GM12878 (cell line): ENCODE measurements around the gene SHROOM3. TPM values are rescaled to one million over a fixed set of nuclear protein-coding genes. Genes with fewer than 3 reads are reported as not detected.

Experiments used
- ATAC-seq: fragments of 200-7000 bp; cut with Tn5 transposase; 3 replicates; pipeline ENCODE4 v1.9.1; 2020; ENCODE audit warnings: mild to moderate bottlenecking, moderate library complexity
- BruUV-seq: library from RNA; stranded (reverse); fragments of 400-500 nt; replicated peaks from 2 replicates; lab custom pipeline; 2021; lab: Mats Ljungman, UMichigan
- CTCF ChIA-PET: fragments of 300-600 bp; sonication (Branson Sonifier 250); formaldehyde crosslinking; extraction: SDS; loops from one replicate; lab custom pipeline; 2021; ENCODE audit warnings: inconsistent platforms; lab: Yijun Ruan, JAX
- POLR2A ChIA-PET: fragments of 350-600 bp; formaldehyde crosslinking; extraction: SDS; loops from one replicate; lab custom pipeline; 2021; ENCODE audit warnings: inconsistent platforms; lab: Charles Lee
- RAD21 ChIA-PET: fragments of 300-600 bp; sonication (Branson Sonifier 250); formaldehyde crosslinking; loops from one replicate; lab custom pipeline; 2023; ENCODE audit warnings: antibody characterized with exemption; ENCODE audit not compliant: unreplicated experiment; lab: Charles Lee
- SMC1A ChIA-PET: fragments of 300-600 bp; sonication (Branson Sonifier 250); formaldehyde crosslinking; loops from one replicate; lab custom pipeline; 2023; ENCODE audit not compliant: unreplicated experiment, uncharacterized antibody; lab: Charles Lee
- DNase-seq: peaks from one replicate; pipeline ENCODE4 v3.0.0-alpha.2; 2011; ENCODE audit warnings: low read depth, low spot score
- FAIRE-seq: peaks from 3 replicates; lab custom pipeline; 2011; peaks lifted over from hg19 to GRCh38; lab: Jason Lieb, UNC
- H2AFZ ChIP-seq: 2 replicates; pipeline ENCODE4 v1.6.0; 2011; ENCODE audit warnings: low read depth, low read length, control low read depth; ENCODE audit not compliant: control insufficient read depth
- H3K27ac ChIP-seq: 2 replicates; pipeline ENCODE4 v1.5.1; 2011; ENCODE audit warnings: control low read depth; ENCODE audit not compliant: control insufficient read depth, insufficient read depth
- H3K27me3 ChIP-seq, 2 experiments: replicated peaks in 1 of 2; 2 replicates each; pipeline versions ENCODE4 v1.6.0 to v1.6.1; 2011; ENCODE audit warnings: low read length in 1 of 2; ENCODE audit not compliant: control insufficient read depth in 2 of 2, insufficient read depth in 2 of 2
- H3K36me3 ChIP-seq, 2 experiments: 2 replicates each; pipeline ENCODE4 v1.5.1; 2011; ENCODE audit warnings: low read length in 1 of 2; ENCODE audit not compliant: control insufficient read depth in 2 of 2, insufficient read depth in 2 of 2
- H3K4me1 ChIP-seq: 2 replicates; pipeline ENCODE4 v1.6.1; 2011; ENCODE audit warnings: mild to moderate bottlenecking, low read length, moderate library complexity, mixed read lengths; ENCODE audit not compliant: control insufficient read depth, insufficient read depth
- H3K4me2 ChIP-seq: 2 replicates; pipeline ENCODE4 v1.6.0; 2011; ENCODE audit warnings: control low read depth; ENCODE audit not compliant: control insufficient read depth, insufficient read depth
- H3K4me3 ChIP-seq: fragments of 200-600 bp; sonication (generic); 2 replicates; pipeline ENCODE4 v1.5.1; 2016
- H3K79me2 ChIP-seq: 2 replicates; pipeline ENCODE4 v1.6.0; 2011; ENCODE audit warnings: low read length; ENCODE audit not compliant: control insufficient read depth, insufficient read depth
- H3K9ac ChIP-seq: 2 replicates; pipeline ENCODE4 v1.8.0; 2011; ENCODE audit warnings: low read length, control low read depth, mixed read lengths; ENCODE audit not compliant: control insufficient read depth, insufficient read depth
- H3K9me3 ChIP-seq: replicated peaks from 3 replicates; pipeline ENCODE4 v1.5.1; 2011; ENCODE audit warnings: mild to moderate bottlenecking, low read length; ENCODE audit not compliant: control insufficient read depth, insufficient read depth
- H4K20me1 ChIP-seq: 2 replicates; pipeline ENCODE4 v1.6.0; 2011; ENCODE audit not compliant: control insufficient read depth, insufficient read depth
- CEBPB ChIP-seq, 2 experiments: fragments of 150-350 bp in 1 of 2; IDR thresholded peaks; 2 replicates each; pipeline ENCODE4 v1.6.1; 2012 to 2014; ENCODE audit warnings: low read depth in 2 of 2, low read length in 2 of 2, borderline replicate concordance in 1 of 2, inconsistent platforms in 1 of 2
- CUX1 ChIP-seq: IDR thresholded peaks from 2 replicates; pipeline ENCODE4 v1.6.1; 2012; ENCODE audit warnings: improper control_type of control experiment, low read depth, low read length; ENCODE audit not compliant: insufficient replicate concordance
- ZSCAN29 ChIP-seq: fragments of 450-650 bp; IDR thresholded peaks from 2 replicates; pipeline ENCODE4 v1.6.1; 2017; ENCODE audit warnings: mild to moderate bottlenecking, moderate library complexity
- WGBS: methylation state at CpG from one replicate; pipeline ENCODE4 v1.1.6; 2016; ENCODE audit warnings: low lambda C conversion rate; ENCODE audit not compliant: insufficient replicate concordance, insufficient coverage; ENCODE audit errors: missing lambda C conversion rate; 5-methylcytosine and 5-hydroxymethylcytosine counted together
- in situ Hi-C: fragments of 300-500 bp; cut with MboI; formaldehyde crosslinking; loops from 9 replicates; pipeline ENCODE4 v1.14.3; 2018; ENCODE audit warnings: mixed read lengths
- intact Hi-C: fragments of 100-400 bp; cut with micrococcal nuclease; formaldehyde crosslinking; loops from one replicate; pipeline ENCODE4 v1.14.2; 2022; ENCODE audit not compliant: unreplicated experiment
- polyA plus RNA-seq, 11 experiments: library from polyadenylated mRNA; depleted of rRNA in 4 of 11; unstranded in 6 of 11; stranded (reverse) in 5 of 11; fragments of >200 nt; fragmentation: Nextera tagmentation in 4 of 11; fragmentation: Illumina TruSeq in 1 of 11; extraction: Ambion mirVana in 4 of 11; extraction: Trizol in 1 of 11; gene quantifications; 1 replicate in 1 of 11; 2 replicates in 10 of 11; pipeline versions ENCODE4 v1.2.1 to v1.2.3, GENCODE V29; 2011 to 2016; ENCODE audit warnings: inconsistent platforms in 2 of 11, missing spikeins in 2 of 11, low read depth in 1 of 11
- total RNA-seq, 4 experiments: library from RNA; depleted of rRNA in 3 of 4; stranded (reverse); fragments of >200 nt in 3 of 4; fragmentation: Illumina TruSeq in 1 of 4; extraction: Trizol in 1 of 4; gene quantifications; 2 replicates each; pipeline versions ENCODE4 v1.2.1 to v1.2.3, GENCODE V29; 2013 to 2021

The SHROOM3 gene
- total and polyA plus RNA-seq, 10 of the 15 experiments (the other 5 are each of a cell fraction or from before 2014, with no cell fraction given): under 0.01 to 0.29 (median 0.08) TPM; not detected in 1

DNA sequence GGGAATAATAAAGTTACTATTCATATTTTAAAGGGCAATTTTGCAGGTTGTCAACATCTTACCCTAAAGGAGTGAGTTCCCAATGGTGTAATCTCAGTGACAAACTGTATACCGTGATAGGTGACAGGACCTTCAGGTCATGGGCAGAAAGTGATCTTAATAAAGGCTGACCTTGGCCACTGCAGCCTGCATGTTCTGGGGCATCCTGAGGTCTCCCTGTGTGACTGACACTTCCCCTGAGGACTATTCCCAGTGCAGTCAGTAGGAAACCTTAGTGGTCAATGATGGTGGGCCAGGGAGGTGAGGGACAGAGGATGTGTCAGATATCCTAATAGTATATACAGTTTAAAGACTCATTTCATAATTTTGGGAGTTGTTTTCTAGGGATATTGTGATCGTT lies 137.2 kb downstream of the SHROOM3 start:
- no peak overlapping the region for H3K27ac ChIP-seq
- no peaks in the 10 kb centered on the region for H3K9me3 ChIP-seq
- no peaks in the 10 kb centered on the region for H3K4me1 ChIP-seq
- ChIA-PET CTCF (no interaction called here), RAD21 (no interaction called here), SMC1A (no interaction called here), POLR2A (no interaction called here)
- no TSS peak for BruUV-seq
- in situ Hi-C loops: no loop called here
- no peak overlapping the region for H2AFZ ChIP-seq
- no peak overlapping the region for H3K4me2 ChIP-seq
- intact Hi-C loops: no loop called here
- H4K20me1 ChIP-seq: no peaks in the 10 kb centered on the region
- no peak overlapping the region for H3K4me3 ChIP-seq
- 46% methylated on average over 2 of the region's 2 CpGs for whole genome bisulfite sequencing
- TF ChIP-seq CUX1: no peak
- no peak for TF ChIP-seq ZSCAN29
- no peak for TF ChIP-seq CEBPB (IDR thresholded peaks at IDR 0.05; ENCODE audit: borderline replicate concordance in 1 of 2, low read depth in 2 of 2, low read length in 2 of 2)
- no peak overlapping the region for H3K9ac ChIP-seq
- peaks cover 1 to 5% of the 10 kb centered on the region in 2 experiments; a peak in 2 of 4 replicates for H3K27me3 ChIP-seq
- no peaks in the 10 kb centered on the region for H3K79me2 ChIP-seq
- no peak for DNase-seq
- FAIRE-seq: no peak
- H3K36me3 ChIP-seq: no peaks in the 10 kb centered on the region
- no peak for ATAC-seq
